ENCODE results near the gene GEMIN4. TPM values are rescaled to one million over a fixed set of nuclear protein-coding genes. Genes with fewer than 3 reads are reported as not detected.

GEMIN4 gene
- total and polyA plus RNA-seq, 2 donors from 2014 or later = 4.6 to 14.8 TPM

GRCh38 chr17:753418-753817 is 1.4 kb upstream of the GEMIN4 start:
- Histone ChIP-seq H3K9ac (ENCODE audit: low read length in 3 of 3) (no peak overlapping the region), H3K36me3 (ENCODE audit: control insufficient read depth in 2 of 3, insufficient read depth in 3 of 3, low read length in 3 of 3) (peaks cover 0 to 2% (median under 1%) of the 10 kb centered on the region in 3 donors), H3K27me3 (ENCODE audit: control insufficient read depth, insufficient read depth, low read length) (no peaks in the 10 kb centered on the region), H3K4me1 (ENCODE audit: control insufficient read depth in 2 of 3, insufficient read depth in 2 of 3, low read depth in 1 of 3, low read length in 3 of 3) (peaks cover 0 to 15% (median 4%) of the 10 kb centered on the region in 3 donors), H3K9me3 (ENCODE audit: control insufficient read depth in 2 of 3, insufficient read depth in 1 of 3, low read length in 3 of 3) (no peaks in the 10 kb centered on the region), H3K4me3 (ENCODE audit: low read length in 3 of 3) (no peak overlapping the region), H3K27ac (ENCODE audit: low read depth in 2 of 2, low read length in 2 of 2) (no peak overlapping the region)
- FAIRE-seq = no peak
- intact Hi-C loops (cut with DNase I) = no loop called here
- DNase-seq = no peak
- no peak for TF ChIP-seq CTCF (IDR thresholded peaks at IDR 0.05; ENCODE audit: borderline replicate concordance, extremely low read depth, insufficient read depth)

- intact Hi-C loops (cut with DNase I) = no loop called here
- no peaks in the 10 kb centered on the region for H3K27me3 ChIP-seq (ENCODE audit: control insufficient read depth, insufficient read depth, low read length)
- H3K4me3 ChIP-seq (ENCODE audit: low read length in 3 of 3) = peak overlapping the region; percentile 71 to 84 (median 80)
- peaks cover 0 to 7% (median 2%) of the 10 kb centered on the region in 3 donors for H3K36me3 ChIP-seq (ENCODE audit: control insufficient read depth in 2 of 3, insufficient read depth in 3 of 3, low read length in 3 of 3)
- no peak for TF ChIP-seq CTCF (IDR thresholded peaks at IDR 0.05; ENCODE audit: borderline replicate concordance, extremely low read depth, insufficient read depth)
- H3K27ac ChIP-seq (ENCODE audit: low read depth in 2 of 2, low read length in 2 of 2) = peak overlapping the region; percentile 7 to 43
- DNase-seq = peak; percentile 72 to 90 (median 83)
- no peaks in the 10 kb centered on the region for H3K9me3 ChIP-seq (ENCODE audit: control insufficient read depth in 2 of 3, insufficient read depth in 1 of 3, low read length in 3 of 3)
- H3K4me1 ChIP-seq (ENCODE audit: control insufficient read depth in 2 of 3, insufficient read depth in 2 of 3, low read depth in 1 of 3, low read length in 3 of 3) = peaks cover 0 to 15% (median 4%) of the 10 kb centered on the region in 3 donors
- peak overlapping the region; percentile 37 to 93 (median 73) for H3K9ac ChIP-seq (ENCODE audit: low read length in 3 of 3)
- no peak for FAIRE-seq
These were observed 656 bp upstream of the GEMIN4 start for GRCh38 chr17:752620-753219.

- Histone ChIP-seq H3K4me3 (ENCODE audit: low read length in 3 of 3) (peak overlapping the region; percentile 69 to 84 (median 75)), H3K27ac (ENCODE audit: low read depth in 2 of 2, low read length in 2 of 2) (no peak overlapping the region), H3K4me1 (ENCODE audit: control insufficient read depth in 2 of 3, insufficient read depth in 2 of 3, low read depth in 1 of 3, low read length in 3 of 3) (peaks cover 0 to 15% (median 4%) of the 10 kb centered on the region in 3 donors), H3K36me3 (ENCODE audit: control insufficient read depth in 2 of 3, insufficient read depth in 3 of 3, low read length in 3 of 3) (peaks cover 0 to 18% (median 5%) of the 10 kb centered on the region in 3 donors), H3K9me3 (ENCODE audit: control insufficient read depth in 2 of 3, insufficient read depth in 1 of 3, low read length in 3 of 3) (no peaks in the 10 kb centered on the region), H3K27me3 (ENCODE audit: control insufficient read depth, insufficient read depth, low read length) (no peaks in the 10 kb centered on the region), H3K9ac (ENCODE audit: low read length in 3 of 3) (peak overlapping the region; percentile 50 to 75 (median 56))
- TF ChIP-seq CTCF (IDR thresholded peaks at IDR 0.05; ENCODE audit: borderline replicate concordance, extremely low read depth, insufficient read depth) = no peak
- peak in 4 of 5 donors; percentile 38 to 81 (median 51) for DNase-seq
- no peak for FAIRE-seq
- intact Hi-C loops (cut with DNase I) = no loop called here
These were observed 629 bp downstream of the GEMIN4 start for GRCh38 chr17:751269-752001.

All from kidney (tissue), 14 donors.